Activated naive CD4-positive, alpha-beta T cell treated with anti-CD3 and anti-CD28 coated beads, Interleukin-2, amount 10 ng/mL, durations not matched to agents 7 days and 5 days (primary cell): ENCODE data around the gene DIAPH1.

ENCODE experiments used
- CTCF ChIA-PET: fragments of 350-600 bp; sonication (Branson Sonifier 250); formaldehyde crosslinking; loops from one replicate; lab custom pipeline; 2021; ENCODE audit warnings: antibody characterized with exemption; lab: Charles Lee
- DNase-seq: peaks from one replicate; pipeline ENCODE4 v3.0.0-alpha.2; 2020
- H3K27ac Mint-ChIP-seq: one replicate; pipeline ENCODE4 v1.8.0; 2021; ENCODE audit warnings: mild to moderate bottlenecking, moderate library complexity, mixed read lengths
- H3K27me3 Mint-ChIP-seq: one replicate; pipeline ENCODE4 v1.8.0; 2021; ENCODE audit warnings: mild to moderate bottlenecking, mixed read lengths
- H3K36me3 Mint-ChIP-seq: one replicate; pipeline ENCODE4 v1.8.0; 2021; ENCODE audit warnings: mixed read lengths
- H3K4me1 Mint-ChIP-seq: one replicate; pipeline ENCODE4 v1.8.0; 2021; ENCODE audit warnings: mixed read lengths
- H3K4me3 Mint-ChIP-seq: one replicate; pipeline ENCODE4 v1.8.0; 2021; ENCODE audit warnings: mild to moderate bottlenecking, moderate library complexity, mixed read lengths
- H3K9me3 Mint-ChIP-seq: one replicate; pipeline ENCODE4 v1.8.0; 2021; ENCODE audit warnings: mixed read lengths

DIAPH1 gene

GRCh38 chr5:141476132-141476911, 142.5 kb downstream of the DIAPH1 start:
- H3K27me3 Mint-ChIP-seq = peaks cover 66% of the 10 kb centered on the region
- peaks cover 21% of the 10 kb centered on the region for H3K4me1 Mint-ChIP-seq
- H3K27ac Mint-ChIP-seq = no peak overlapping the region
- peak overlapping the region; percentile 73 for H3K4me3 Mint-ChIP-seq
- DNase-seq = peak; percentile 26
- H3K36me3 Mint-ChIP-seq = no peaks in the 10 kb centered on the region
- CTCF ChIA-PET = interaction anchor here (0.6 to 1.9 kb wide), 7 partner anchors 9 to 112 kb away, joined by 3 to 10 read pairs (median 3); partner anchors contain the start of genes PCDHGB3, PCDHGB6 and PCDHGC4
- H3K9me3 Mint-ChIP-seq = no peaks in the 10 kb centered on the region

GRCh38 chr5:141475625-141476131, 143.1 kb downstream of the DIAPH1 start, which contains the start of gene PCDHGC3:
Gene PCDHGC3, plus strand, starts transcription at chr5:141475966. Its CDS starts 151 bp downstream, at chr5:141476117.
- Mint-ChIP-seq H3K36me3 (no peaks in the 10 kb centered on the region), H3K27me3 (peaks cover 63% of the 10 kb centered on the region), H3K4me1 (peaks cover 21% of the 10 kb centered on the region), H3K9me3 (no peaks in the 10 kb centered on the region), H3K4me3 (peak within 1 kb of the TSS; percentile 73), H3K27ac (no peak within 1 kb of the TSS)
- CTCF ChIA-PET = interaction anchor here (1.4 to 1.9 kb wide), 5 partner anchors 37 to 106 kb away, joined by 3 to 10 read pairs (median 3); partner anchors contain the start of genes PCDHGA11 and PCDHGB3
- peak; percentile 53 for DNase-seq

GRCh38 chr5:141465351-141465750, 153.4 kb downstream of the DIAPH1 start:
- Mint-ChIP-seq H3K9me3 (peaks cover 2% of the 10 kb centered on the region), H3K4me3 (no peak overlapping the region), H3K27me3 (no peaks in the 10 kb centered on the region), H3K4me1 (no peaks in the 10 kb centered on the region), H3K27ac (no peak overlapping the region), H3K36me3 (no peaks in the 10 kb centered on the region)
- DNase-seq = no peak
- CTCF ChIA-PET = interaction anchor here (1.1 kb wide), 1 partner anchor 35 kb away, joined by 7 read pairs; the partner anchor contains the start of gene PCDHGA12
